NCI-H2081 treated with DMSO at 0.1 percent for 48 hours (cell line): Measurements from ENCODE around the gene MCEE.

Source experiments
- DNase-seq: peaks from one replicate; lab custom pipeline; 2025; lab: John Stamatoyannopoulos, UW

The MCEE gene

GRCh38 chr2:71082402-71083252 is 47.4 kb downstream of the MCEE start:
- DNase-seq = no peak

- DNase-seq = no peak
Measured at GRCh38 chr2:71078624-71079023, 51.4 kb downstream of the MCEE start.

GRCh38 chr2:71074893-71075395 is 55.1 kb downstream of the MCEE start:
- no peak for DNase-seq

- DNase-seq = no peak
Measured at GRCh38 chr2:71073475-71073874, 56.6 kb downstream of the MCEE start.

- DNase-seq = no peak
Measured at GRCh38 chr2:71072492-71072891, 57.5 kb downstream of the MCEE start.

- DNase-seq = no peak
Measured at GRCh38 chr2:71071681-71072398, 58.2 kb downstream of the MCEE start.

GRCh38 chr2:71070294-71071093 is 59.5 kb downstream of the MCEE start:
- no peak for DNase-seq

- no peak for DNase-seq
Measured at GRCh38 chr2:71069376-71069775, 60.7 kb downstream of the MCEE start.

GRCh38 chr2:71068218-71069035 is 61.6 kb downstream of the MCEE start, which contains the start of gene NAGK:
TSS of gene NAGK (plus strand) at chr2:71068648. CDS start at chr2:71068684, 36 bp downstream.
- DNase-seq = peak; percentile 59

- no peak for DNase-seq
Measured at GRCh38 chr2:71067567-71068217, 62.3 kb downstream of the MCEE start.

GRCh38 chr2:71066856-71067255 is 63.2 kb downstream of the MCEE start:
- no peak for DNase-seq

GRCh38 chr2:71064754-71065621 is 65.0 kb downstream of the MCEE start:
- DNase-seq = no peak

- no peak for DNase-seq
Measured at GRCh38 chr2:71064110-71064611, 65.9 kb downstream of the MCEE start.

- no peak for DNase-seq
Measured at GRCh38 chr2:71063216-71063615, 66.8 kb downstream of the MCEE start.

- no peak for DNase-seq
Measured at GRCh38 chr2:71060871-71061270, 69.2 kb downstream of the MCEE start.

- no peak for DNase-seq
Measured at GRCh38 chr2:71060211-71060610, 69.8 kb downstream of the MCEE start.
